Hepatocyte (in vitro differentiated cells): Measurements from ENCODE around the gene TSACC.

Experiments used
- CTCF ChIP-seq: fragments of 200-600 bp; sonication (generic); IDR thresholded peaks from 2 replicates; pipeline ENCODE4 v1.5.1; 2016; ENCODE audit warnings: antibody characterized with exemption, mild to moderate bottlenecking; ENCODE audit not compliant: poor library complexity
- EZH2 ChIP-seq: fragments of 200-600 bp; sonication (generic); IDR thresholded peaks from 2 replicates; pipeline ENCODE4 v1.6.1; 2016; ENCODE audit warnings: antibody characterized with exemption, mild to moderate bottlenecking, borderline replicate concordance

GRCh38 chr1:156367383-156368156 is 29.2 kb downstream of the TSACC start:
- TF ChIP-seq CTCF (no peak), EZH2 (no peak)
